HCT116 (cell line): ENCODE measurements around the gene KIF5C.

Experiments
- CBX3 ChIP-seq: IDR thresholded peaks from 2 replicates; pipeline ENCODE4 v1.6.1; 2012; ENCODE audit warnings: low read depth
- ELF1 ChIP-seq: IDR thresholded peaks from 2 replicates; pipeline ENCODE4 v1.6.1; 2012; ENCODE audit warnings: low read depth, borderline replicate concordance
- EZH2 ChIP-seq: fragments of 200-600 bp; sonication (generic); IDR thresholded peaks from 2 replicates; pipeline ENCODE4 v1.6.1; 2017; ENCODE audit warnings: antibody characterized with exemption, mixed run types
- FOSL1 ChIP-seq: IDR thresholded peaks from 2 replicates; pipeline ENCODE4 v1.6.1; 2012; ENCODE audit warnings: low read depth
- POLR2A ChIP-seq: IDR thresholded peaks from 2 replicates; pipeline ENCODE4 v1.7.0; 2011; ENCODE audit warnings: borderline replicate concordance; ENCODE audit not compliant: insufficient read depth, insufficient read length; ENCODE audit errors: extremely low read depth
- POLR2AphosphoS5 ChIP-seq: IDR thresholded peaks from 2 replicates; pipeline ENCODE4 v1.6.1; 2011; ENCODE audit warnings: mild to moderate bottlenecking, low read depth, low read length, moderate library complexity
- SIN3A ChIP-seq: IDR thresholded peaks from 2 replicates; pipeline ENCODE4 v1.6.1; 2012; ENCODE audit warnings: low read depth
- SRF ChIP-seq: IDR thresholded peaks from 2 replicates; pipeline ENCODE4 v1.6.1; 2012; ENCODE audit warnings: low read depth
- YY1 ChIP-seq: IDR thresholded peaks from 2 replicates; pipeline ENCODE4 v1.6.1; 2011; ENCODE audit warnings: low read length, low read depth, moderate library complexity, mild to moderate bottlenecking; ENCODE audit not compliant: insufficient replicate concordance; ENCODE audit errors: extremely low read depth
- TF ChIP-seq, protein P1 (sequence below): IDR thresholded peaks from 2 replicates; pipeline ENCODE4 v1.6.1; 2011; ENCODE audit warnings: mild to moderate bottlenecking, low read length, moderate library complexity; ENCODE audit not compliant: insufficient replicate concordance; ENCODE audit errors: extremely low read depth
- TF ChIP-seq, protein P2 (sequence below), 3 experiments: fragments of 200-600 bp in 1 of 3; sonication (generic) in 1 of 3; IDR thresholded peaks in 2 of 3; conservative IDR thresholded peaks in 1 of 3; 2 replicates each; pipeline ENCODE4 v1.5.1; 2012 to 2017; ENCODE audit warnings: low read depth in 2 of 3, low read length in 2 of 3, antibody characterized with exemption in 1 of 3, borderline replicate concordance in 1 of 3, control low read depth in 1 of 3, mild to moderate bottlenecking in 1 of 3, mixed read lengths in 1 of 3, mixed run types in 1 of 3, moderate library complexity in 1 of 3; ENCODE audit not compliant: insufficient read depth in 1 of 3
- TF ChIP-seq, protein P3 (sequence below): IDR thresholded peaks from 2 replicates; pipeline ENCODE4 v1.6.1; 2012; ENCODE audit warnings: low read depth

DNA sequence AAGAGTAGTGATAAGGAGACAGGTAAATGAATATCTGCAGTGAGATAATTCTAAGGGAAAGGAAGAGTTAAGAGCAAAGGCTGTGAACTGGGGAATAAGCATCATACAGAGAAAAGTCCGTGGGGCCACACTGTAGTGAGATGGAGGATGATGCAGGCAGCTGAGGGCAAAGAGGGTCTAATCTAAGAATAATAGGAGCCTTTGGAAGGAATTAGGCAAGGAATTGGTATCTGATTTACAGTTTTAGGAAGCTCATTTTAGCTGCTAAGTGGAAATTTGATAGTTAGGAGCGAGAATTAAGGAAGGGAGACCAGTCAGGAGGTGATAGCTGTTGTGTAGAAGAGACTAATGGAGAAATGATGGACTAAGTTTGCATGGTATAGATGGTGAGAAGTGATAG, 43.5 kb downstream of the KIF5C start:
- TF ChIP-seq, protein P1, sequence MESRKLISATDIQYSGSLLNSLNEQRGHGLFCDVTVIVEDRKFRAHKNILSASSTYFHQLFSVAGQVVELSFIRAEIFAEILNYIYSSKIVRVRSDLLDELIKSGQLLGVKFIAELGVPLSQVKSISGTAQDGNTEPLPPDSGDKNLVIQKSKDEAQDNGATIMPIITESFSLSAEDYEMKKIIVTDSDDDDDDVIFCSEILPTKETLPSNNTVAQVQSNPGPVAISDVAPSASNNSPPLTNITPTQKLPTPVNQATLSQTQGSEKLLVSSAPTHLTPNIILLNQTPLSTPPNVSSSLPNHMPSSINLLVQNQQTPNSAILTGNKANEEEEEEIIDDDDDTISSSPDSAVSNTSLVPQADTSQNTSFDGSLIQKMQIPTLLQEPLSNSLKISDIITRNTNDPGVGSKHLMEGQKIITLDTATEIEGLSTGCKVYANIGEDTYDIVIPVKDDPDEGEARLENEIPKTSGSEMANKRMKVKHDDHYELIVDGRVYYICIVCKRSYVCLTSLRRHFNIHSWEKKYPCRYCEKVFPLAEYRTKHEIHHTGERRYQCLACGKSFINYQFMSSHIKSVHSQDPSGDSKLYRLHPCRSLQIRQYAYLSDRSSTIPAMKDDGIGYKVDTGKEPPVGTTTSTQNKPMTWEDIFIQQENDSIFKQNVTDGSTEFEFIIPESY, result no peak
- TF ChIP-seq POLR2AphosphoS5 (no peak), EZH2 (no peak), POLR2A (no peak), SIN3A (no peak), SRF (no peak), ELF1 (no peak), FOSL1 (no peak), CBX3 (no peak), YY1 (no peak)
- TF ChIP-seq, protein P2, sequence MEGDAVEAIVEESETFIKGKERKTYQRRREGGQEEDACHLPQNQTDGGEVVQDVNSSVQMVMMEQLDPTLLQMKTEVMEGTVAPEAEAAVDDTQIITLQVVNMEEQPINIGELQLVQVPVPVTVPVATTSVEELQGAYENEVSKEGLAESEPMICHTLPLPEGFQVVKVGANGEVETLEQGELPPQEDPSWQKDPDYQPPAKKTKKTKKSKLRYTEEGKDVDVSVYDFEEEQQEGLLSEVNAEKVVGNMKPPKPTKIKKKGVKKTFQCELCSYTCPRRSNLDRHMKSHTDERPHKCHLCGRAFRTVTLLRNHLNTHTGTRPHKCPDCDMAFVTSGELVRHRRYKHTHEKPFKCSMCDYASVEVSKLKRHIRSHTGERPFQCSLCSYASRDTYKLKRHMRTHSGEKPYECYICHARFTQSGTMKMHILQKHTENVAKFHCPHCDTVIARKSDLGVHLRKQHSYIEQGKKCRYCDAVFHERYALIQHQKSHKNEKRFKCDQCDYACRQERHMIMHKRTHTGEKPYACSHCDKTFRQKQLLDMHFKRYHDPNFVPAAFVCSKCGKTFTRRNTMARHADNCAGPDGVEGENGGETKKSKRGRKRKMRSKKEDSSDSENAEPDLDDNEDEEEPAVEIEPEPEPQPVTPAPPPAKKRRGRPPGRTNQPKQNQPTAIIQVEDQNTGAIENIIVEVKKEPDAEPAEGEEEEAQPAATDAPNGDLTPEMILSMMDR (IDR thresholded peaks at IDR 0.05 in 2 of 3, conservative IDR thresholded peaks at IDR 0.05 in 1 of 3; ENCODE audit: borderline replicate concordance in 1 of 3, insufficient read depth in 1 of 3, low read depth in 2 of 3, low read length in 2 of 3), result no peak
- TF ChIP-seq, protein P3, sequence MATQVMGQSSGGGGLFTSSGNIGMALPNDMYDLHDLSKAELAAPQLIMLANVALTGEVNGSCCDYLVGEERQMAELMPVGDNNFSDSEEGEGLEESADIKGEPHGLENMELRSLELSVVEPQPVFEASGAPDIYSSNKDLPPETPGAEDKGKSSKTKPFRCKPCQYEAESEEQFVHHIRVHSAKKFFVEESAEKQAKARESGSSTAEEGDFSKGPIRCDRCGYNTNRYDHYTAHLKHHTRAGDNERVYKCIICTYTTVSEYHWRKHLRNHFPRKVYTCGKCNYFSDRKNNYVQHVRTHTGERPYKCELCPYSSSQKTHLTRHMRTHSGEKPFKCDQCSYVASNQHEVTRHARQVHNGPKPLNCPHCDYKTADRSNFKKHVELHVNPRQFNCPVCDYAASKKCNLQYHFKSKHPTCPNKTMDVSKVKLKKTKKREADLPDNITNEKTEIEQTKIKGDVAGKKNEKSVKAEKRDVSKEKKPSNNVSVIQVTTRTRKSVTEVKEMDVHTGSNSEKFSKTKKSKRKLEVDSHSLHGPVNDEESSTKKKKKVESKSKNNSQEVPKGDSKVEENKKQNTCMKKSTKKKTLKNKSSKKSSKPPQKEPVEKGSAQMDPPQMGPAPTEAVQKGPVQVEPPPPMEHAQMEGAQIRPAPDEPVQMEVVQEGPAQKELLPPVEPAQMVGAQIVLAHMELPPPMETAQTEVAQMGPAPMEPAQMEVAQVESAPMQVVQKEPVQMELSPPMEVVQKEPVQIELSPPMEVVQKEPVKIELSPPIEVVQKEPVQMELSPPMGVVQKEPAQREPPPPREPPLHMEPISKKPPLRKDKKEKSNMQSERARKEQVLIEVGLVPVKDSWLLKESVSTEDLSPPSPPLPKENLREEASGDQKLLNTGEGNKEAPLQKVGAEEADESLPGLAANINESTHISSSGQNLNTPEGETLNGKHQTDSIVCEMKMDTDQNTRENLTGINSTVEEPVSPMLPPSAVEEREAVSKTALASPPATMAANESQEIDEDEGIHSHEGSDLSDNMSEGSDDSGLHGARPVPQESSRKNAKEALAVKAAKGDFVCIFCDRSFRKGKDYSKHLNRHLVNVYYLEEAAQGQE, result no peak
